ENCODE measurements around the gene ACSS1.

- TF ChIP-seq POLR2A (IDR thresholded peaks at IDR 0.05; ENCODE audit: control extremely low read depth in 1 of 2, low read depth in 2 of 2, low read length in 2 of 2) (no peak), SP1 (IDR thresholded peaks at IDR 0.05; ENCODE audit: low read depth, low read length) (no peak), SIN3A (conservative IDR thresholded peaks at IDR 0.05 in 1 of 2, IDR thresholded peaks at IDR 0.05 in 1 of 2; ENCODE audit: low read depth in 1 of 2, low read length in 2 of 2) (no peak), MAX (IDR thresholded peaks at IDR 0.05) (no peak), TCF12 (IDR thresholded peaks at IDR 0.05; ENCODE audit: low read depth, low read length) (no peak)
- TF ChIP-seq, protein P1, sequence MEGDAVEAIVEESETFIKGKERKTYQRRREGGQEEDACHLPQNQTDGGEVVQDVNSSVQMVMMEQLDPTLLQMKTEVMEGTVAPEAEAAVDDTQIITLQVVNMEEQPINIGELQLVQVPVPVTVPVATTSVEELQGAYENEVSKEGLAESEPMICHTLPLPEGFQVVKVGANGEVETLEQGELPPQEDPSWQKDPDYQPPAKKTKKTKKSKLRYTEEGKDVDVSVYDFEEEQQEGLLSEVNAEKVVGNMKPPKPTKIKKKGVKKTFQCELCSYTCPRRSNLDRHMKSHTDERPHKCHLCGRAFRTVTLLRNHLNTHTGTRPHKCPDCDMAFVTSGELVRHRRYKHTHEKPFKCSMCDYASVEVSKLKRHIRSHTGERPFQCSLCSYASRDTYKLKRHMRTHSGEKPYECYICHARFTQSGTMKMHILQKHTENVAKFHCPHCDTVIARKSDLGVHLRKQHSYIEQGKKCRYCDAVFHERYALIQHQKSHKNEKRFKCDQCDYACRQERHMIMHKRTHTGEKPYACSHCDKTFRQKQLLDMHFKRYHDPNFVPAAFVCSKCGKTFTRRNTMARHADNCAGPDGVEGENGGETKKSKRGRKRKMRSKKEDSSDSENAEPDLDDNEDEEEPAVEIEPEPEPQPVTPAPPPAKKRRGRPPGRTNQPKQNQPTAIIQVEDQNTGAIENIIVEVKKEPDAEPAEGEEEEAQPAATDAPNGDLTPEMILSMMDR (IDR thresholded peaks at IDR 0.05; ENCODE audit: control extremely low read depth in 1 of 3, insufficient read depth in 1 of 3, low read depth in 1 of 3, low read length in 3 of 3): no peak
These were observed 80.1 kb downstream of the ACSS1 start for GRCh38 chr20:24977797-24978196.
